H1 (cell line): Measurements from ENCODE around the gene NR2F2. TPM values are rescaled to one million over a fixed set of nuclear protein-coding genes. Genes with fewer than 3 reads are reported as not detected.

Source experiments
- CTCF ChIA-PET: fragments of 300-600 bp; sonication (Branson Sonifier 250); formaldehyde crosslinking; loops from one replicate; lab custom pipeline; 2021; ENCODE audit not compliant: partially characterized antibody; lab: Charles Lee
- POLR2A ChIA-PET: fragments of 300-600 bp; sonication (Branson Sonifier 250); formaldehyde crosslinking; loops from one replicate; lab custom pipeline; 2021; ENCODE audit warnings: inconsistent platforms; ENCODE audit not compliant: partially characterized antibody; lab: Charles Lee
- DNase-seq, 2 experiments: peaks; one replicate each; pipeline versions ENCODE4 v3.0.0 to v3.0.0-alpha.2; 2010 to 2022; ENCODE audit warnings: low spot score in 2 of 2, low read depth in 1 of 2, mixed read lengths in 1 of 2
- FAIRE-seq: peaks from 2 replicates; lab custom pipeline; 2011; peaks lifted over from hg19 to GRCh38; lab: Jason Lieb, UNC
- H2AFZ ChIP-seq: 2 replicates; pipeline ENCODE4 v1.8.1; 2012; ENCODE audit warnings: low read length, inconsistent platforms
- H2AK5ac ChIP-seq: 2 replicates; pipeline ENCODE4 v1.6.1; 2013; ENCODE audit warnings: low read depth, low read length
- H2BK120ac ChIP-seq: replicated peaks from 2 replicates; pipeline ENCODE3; 2013; ENCODE audit warnings: low read depth, low read length, inconsistent platforms
- H2BK12ac ChIP-seq: 2 replicates; pipeline ENCODE4 v1.6.1; 2013; ENCODE audit warnings: low read depth, low read length
- H2BK15ac ChIP-seq: 2 replicates; pipeline ENCODE4 v1.6.1; 2013; ENCODE audit warnings: low read length
- H2BK20ac ChIP-seq: 2 replicates; pipeline ENCODE4 v1.6.1; 2013; ENCODE audit warnings: low read length
- H2BK5ac ChIP-seq: 2 replicates; pipeline ENCODE4 v1.6.1; 2013; ENCODE audit warnings: low read depth, low read length
- H3K14ac ChIP-seq: 2 replicates; pipeline ENCODE4 v1.6.1; 2013; ENCODE audit warnings: inconsistent platforms; ENCODE audit not compliant: insufficient read length
- H3K18ac ChIP-seq: 2 replicates; pipeline ENCODE4 v1.6.1; 2013; ENCODE audit warnings: low read length; ENCODE audit errors: extremely low read depth
- H3K23ac ChIP-seq: 2 replicates; pipeline ENCODE4 v1.6.1; 2013; ENCODE audit warnings: inconsistent platforms; ENCODE audit not compliant: insufficient read length
- H3K23me2 ChIP-seq: 2 replicates; pipeline ENCODE4 v1.6.1; 2013; ENCODE audit warnings: low read depth, low read length
- H3K27ac ChIP-seq: 2 replicates; pipeline ENCODE4 v1.6.1; 2011; ENCODE audit warnings: low read depth, low read length, inconsistent platforms
- H3K27me3 ChIP-seq, 4 experiments: replicated peaks in 1 of 4; 1 replicate in 1 of 4; 2 replicates in 3 of 4; pipeline versions ENCODE4 v1.6.1 to v1.8.1; 2011 to 2013; ENCODE audit warnings: low read length in 3 of 4, mild to moderate bottlenecking in 3 of 4, inconsistent platforms in 2 of 4, mixed read lengths in 2 of 4, moderate library complexity in 1 of 4; ENCODE audit not compliant: control insufficient read depth in 3 of 4, insufficient read depth in 3 of 4; ENCODE audit errors: extremely low read depth in 1 of 4
- H3K36me3 ChIP-seq, 4 experiments: 2 replicates each; pipeline versions ENCODE4 v1.6.1 to v1.8.1; 2011 to 2013; ENCODE audit warnings: mild to moderate bottlenecking in 4 of 4, low read length in 3 of 4, moderate library complexity in 2 of 4, control low read depth in 1 of 4, inconsistent platforms in 1 of 4; ENCODE audit not compliant: insufficient read depth in 4 of 4, control insufficient read depth in 2 of 4
- H3K4ac ChIP-seq: replicated peaks from 2 replicates; pipeline ENCODE3; 2013; ENCODE audit warnings: low read length, low read depth, mixed read lengths, inconsistent platforms; ENCODE audit not compliant: insufficient read length
- H3K4me1 ChIP-seq, 4 experiments: replicated peaks in 1 of 4; 1 replicate in 1 of 4; 2 replicates in 3 of 4; pipeline versions ENCODE4 v1.6.1 to v1.8.1; 2011 to 2013; ENCODE audit warnings: low read length in 3 of 4, inconsistent platforms in 2 of 4, mixed read lengths in 1 of 4; ENCODE audit not compliant: insufficient read depth in 4 of 4, control insufficient read depth in 3 of 4
- H3K4me2 ChIP-seq, 2 experiments: 2 replicates each; pipeline versions ENCODE4 v1.6.1 to v1.8.1; 2011 to 2013; ENCODE audit warnings: low read depth in 2 of 2, low read length in 2 of 2, control low read depth in 1 of 2, inconsistent platforms in 1 of 2, mild to moderate bottlenecking in 1 of 2; ENCODE audit not compliant: insufficient read depth in 1 of 2
- H3K4me3 ChIP-seq, 4 experiments: fragments of 200-600, 300-600 bp in 1 of 4; sonication (generic), shearing (Covaris generic), sonication (Bioruptor Twin) in 1 of 4; 2 replicates each; pipeline versions ENCODE4 v1.5.1 to v1.8.1; 2011 to 2016; ENCODE audit warnings: low read length in 4 of 4, low read depth in 3 of 4, control low read depth in 2 of 4, inconsistent platforms in 2 of 4, mild to moderate bottlenecking in 2 of 4, mixed read lengths in 1 of 4, moderate library complexity in 1 of 4; ENCODE audit not compliant: insufficient read depth in 2 of 4; ENCODE audit errors: extremely low read depth in 1 of 4
- H3K56ac ChIP-seq: replicated peaks from 2 replicates; pipeline ENCODE3; 2013; ENCODE audit warnings: low read depth, mild to moderate bottlenecking, mixed read lengths, low read length, inconsistent platforms; ENCODE audit not compliant: insufficient read length
- H3K79me1 ChIP-seq: 2 replicates; pipeline ENCODE4 v1.6.1; 2013; ENCODE audit warnings: low read depth, low read length, control low read depth
- H3K79me2 ChIP-seq, 2 experiments: 2 replicates each; pipeline versions ENCODE4 v1.6.1 to v1.8.1; 2012 to 2013; ENCODE audit warnings: low read length in 2 of 2, mild to moderate bottlenecking in 2 of 2, inconsistent platforms in 1 of 2; ENCODE audit not compliant: insufficient read depth in 2 of 2, control insufficient read depth in 1 of 2
- H3K9ac ChIP-seq, 4 experiments: replicated peaks in 1 of 4; 1 replicate in 1 of 4; 2 replicates in 3 of 4; pipeline versions ENCODE4 v1.6.1 to v1.8.1; 2011 to 2013; ENCODE audit warnings: low read depth in 3 of 4, low read length in 3 of 4, control low read depth in 2 of 4, mild to moderate bottlenecking in 2 of 4, moderate library complexity in 2 of 4, inconsistent platforms in 1 of 4; ENCODE audit errors: extremely low read depth in 1 of 4
- H3K9me3 ChIP-seq, 2 experiments: 2 replicates each; pipeline versions ENCODE4 v1.6.1 to v1.8.1; 2012 to 2013; ENCODE audit warnings: mild to moderate bottlenecking in 2 of 2, moderate library complexity in 2 of 2, control low read depth in 1 of 2, inconsistent platforms in 1 of 2, low read depth in 1 of 2, low read length in 1 of 2, mixed read lengths in 1 of 2; ENCODE audit not compliant: insufficient read depth in 2 of 2
- H4K20me1 ChIP-seq, 2 experiments: replicated peaks in 1 of 2; 2 replicates each; pipeline versions ENCODE3 to v1.8.1; 2011 to 2013; ENCODE audit warnings: inconsistent platforms in 2 of 2, low read length in 2 of 2, mild to moderate bottlenecking in 1 of 2; ENCODE audit not compliant: insufficient read depth in 2 of 2, control insufficient read depth in 1 of 2
- H4K5ac ChIP-seq: 2 replicates; pipeline ENCODE4 v1.6.1; 2013; ENCODE audit warnings: low read length, low read depth, mixed read lengths, inconsistent platforms; ENCODE audit not compliant: insufficient read length
- H4K8ac ChIP-seq: 2 replicates; pipeline ENCODE4 v1.8.0; 2013; ENCODE audit warnings: mild to moderate bottlenecking, moderate library complexity, low read length, inconsistent platforms; ENCODE audit not compliant: insufficient read depth; ENCODE audit errors: extremely low read depth
- H4K91ac ChIP-seq: replicated peaks from 2 replicates; pipeline ENCODE3; 2013; ENCODE audit warnings: low read length, mixed read lengths, inconsistent platforms; ENCODE audit not compliant: insufficient read length
- ATF3 ChIP-seq: IDR thresholded peaks from 2 replicates; pipeline ENCODE4 v1.6.1; 2011; ENCODE audit warnings: low read depth, mild to moderate bottlenecking, low read length; ENCODE audit not compliant: insufficient read depth
- CBX8 ChIP-seq: fragments of 300-800, 300-1000 bp; sonication (generic); IDR thresholded peaks from 2 replicates; pipeline ENCODE4 v1.7.1; 2016; ENCODE audit warnings: low read depth, low read length, borderline replicate concordance
- EZH2 ChIP-seq: fragments of 200-600 bp; sonication (generic); IDR thresholded peaks from 2 replicates; pipeline ENCODE4 v1.7.1; 2012; ENCODE audit warnings: low read depth, mild to moderate bottlenecking, moderate library complexity, low read length, inconsistent platforms; ENCODE audit not compliant: severe bottlenecking
- KDM4A ChIP-seq: IDR thresholded peaks from one replicate; pipeline ENCODE4 v1.7.1; 2012; ENCODE audit warnings: low read depth, mild to moderate bottlenecking, moderate library complexity, low read length, inconsistent platforms; ENCODE audit not compliant: severe bottlenecking
- RAD21 ChIP-seq, 2 experiments: IDR thresholded peaks in 1 of 2; conservative IDR thresholded peaks in 1 of 2; 2 replicates each; pipeline ENCODE4 v1.6.1; 2011; ENCODE audit warnings: low read depth in 2 of 2, low read length in 2 of 2, improper control_type of control experiment in 1 of 2, inconsistent platforms in 1 of 2, mild to moderate bottlenecking in 1 of 2, moderate library complexity in 1 of 2
- RNF2 ChIP-seq: fragments of 200-900, 300-1000 bp; sonication (generic); IDR thresholded peaks from 2 replicates; pipeline ENCODE4 v1.7.1; 2016; ENCODE audit warnings: borderline replicate concordance, low read depth, mild to moderate bottlenecking, antibody characterized with exemption, low read length; ENCODE audit not compliant: poor library complexity, severe bottlenecking; ENCODE audit errors: missing control alignments
- TCF12 ChIP-seq: IDR thresholded peaks from 2 replicates; pipeline ENCODE4 v1.6.1; 2011; ENCODE audit warnings: low read depth, mild to moderate bottlenecking, low read length
- TEAD4 ChIP-seq: IDR thresholded peaks from 2 replicates; pipeline ENCODE4 v1.6.1; 2012; ENCODE audit warnings: low read depth, low read length, inconsistent platforms, mixed read lengths
- ZNF274 ChIP-seq: IDR thresholded peaks from 2 replicates; pipeline ENCODE4 v1.7.0; 2012; ENCODE audit warnings: low read length, borderline replicate concordance; ENCODE audit errors: extremely low read depth
- WGBS, 2 experiments: shearing (Covaris generic) in 1 of 2; methylation state at CpG; one replicate each; pipeline versions ENCODE4 v1.1.6 to v1.1.7; 2013 to 2015; ENCODE audit warnings: low lambda C conversion rate in 2 of 2, mixed read lengths in 2 of 2, inconsistent platforms in 1 of 2, low coverage in 1 of 2, missing lambda C conversion rate in 1 of 2; ENCODE audit not compliant: insufficient replicate concordance in 2 of 2, insufficient coverage in 1 of 2, insufficient read length in 1 of 2; ENCODE audit errors: extremely low coverage in 1 of 2, missing lambda C conversion rate in 1 of 2; 5-methylcytosine and 5-hydroxymethylcytosine counted together
- polyA plus RNA-seq, 7 experiments: library from polyadenylated mRNA; depleted of rRNA in 3 of 7; stranded (reverse) in 5 of 7; unstranded in 2 of 7; fragments of >200 nt in 5 of 7; fragments of 200-250 nt in 2 of 7; gene quantifications; 1 replicate in 5 of 7; 2 replicates in 1 of 7; 4 replicates in 1 of 7; pipeline versions ENCODE4 v1.2.1 to v1.2.3, GENCODE V29; 2011 to 2013; ENCODE audit warnings: missing spikeins in 2 of 7, mixed read lengths in 2 of 7
- total RNA-seq: library from RNA; stranded (reverse); fragmentation: NEBNext Ultra II Directional; extraction: Animal tissue kit (Norgen Biotek cat#: 25700); gene quantifications from 2 replicates; pipeline ENCODE4 v1.2.1, GENCODE V29; 2021

Gene NR2F2
- total and polyA plus RNA-seq, 2 of the 8 experiments (the other 6 are each of a cell fraction or from before 2014, with no cell fraction given): 0.03 TPM; not detected in 1

DNA sequence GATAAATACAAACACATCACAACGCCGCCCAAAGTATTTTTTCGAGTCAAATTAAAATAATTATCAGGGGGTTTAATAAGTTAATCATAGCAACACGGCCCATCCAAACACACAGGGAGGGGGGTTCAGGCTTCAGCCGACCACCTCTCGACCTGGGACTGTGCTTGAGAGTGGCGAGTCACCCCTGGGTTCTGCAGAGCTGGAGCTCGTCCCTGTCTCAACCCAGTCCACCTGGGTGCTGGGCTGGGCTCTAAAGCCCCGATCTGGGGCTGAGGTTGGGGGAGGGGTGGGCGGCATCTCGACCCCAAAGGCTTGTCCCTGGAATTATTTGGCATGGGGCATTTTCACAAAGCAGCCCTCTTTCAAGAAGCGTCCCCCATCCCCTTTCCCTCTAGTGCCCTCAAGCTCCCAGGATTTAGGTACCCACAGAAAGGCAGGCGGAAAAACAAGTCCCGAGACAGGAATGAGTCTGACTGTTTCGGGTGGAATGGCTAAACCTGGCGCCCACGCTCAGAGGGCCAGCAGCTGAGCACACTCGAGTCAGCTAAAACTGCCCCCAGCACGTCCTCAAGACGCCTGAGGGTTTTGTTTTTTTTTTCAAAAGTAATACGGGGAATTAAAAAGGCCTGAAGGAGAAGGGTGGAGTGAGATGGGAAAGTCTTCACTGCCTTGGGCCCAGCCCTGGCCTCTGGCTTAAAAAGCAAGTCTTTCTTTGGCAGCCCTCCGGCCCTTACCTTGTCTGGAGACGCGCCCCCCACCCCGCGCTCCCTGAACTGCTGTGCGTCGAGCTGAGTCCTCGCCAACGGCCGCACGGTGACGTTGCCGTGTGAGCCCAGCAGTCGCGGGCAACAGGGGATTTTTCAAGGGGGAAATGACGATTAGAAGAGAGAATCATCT, 32.5 kb downstream of the NR2F2 start:
- peak overlapping the region in 1 of 4 experiments; percentile 45; a peak in 2 of 8 replicates for H3K4me3 ChIP-seq
- peaks cover 97 to 100% (median 99%) of the 10 kb centered on the region in 4 experiments for H3K27me3 ChIP-seq
- peak overlapping the region; percentile 93; the same call in 1 of the 2 replicates for H2BK20ac ChIP-seq
- DNase-seq (peak in 1 of 2 experiments; percentile 71), FAIRE-seq (no peak)
- H3K14ac ChIP-seq: no peak overlapping the region
- H2AFZ ChIP-seq: no peak overlapping the region
- H2BK5ac ChIP-seq: no peak overlapping the region
- no peak overlapping the region for H4K91ac ChIP-seq
- 5% methylated on average over 37 of the region's 37 CpGs; no CpG with 5 or more reads in 1 of the 2 experiments for WGBS, 2 experiments
- CTCF ChIA-PET: interaction anchor here (0.5 to 3.4 kb wide), 11 partner anchors 9 to 1726 kb away, joined by 3 to 11 read pairs (median 4); no protein-coding TSS in a partner anchor
- no peak overlapping the region for H2BK120ac ChIP-seq
- no peaks in the 10 kb centered on the region for H3K79me1 ChIP-seq
- no peak overlapping the region for H3K23ac ChIP-seq
- no peaks in the 10 kb centered on the region for H3K36me3 ChIP-seq
- no peaks in the 10 kb centered on the region for H3K79me2 ChIP-seq
- peaks cover 0 to 34% (median 19%) of the 10 kb centered on the region in 4 experiments; a peak in 5 of 7 replicates for H3K4me1 ChIP-seq
- H3K4ac ChIP-seq: no peak overlapping the region
- no peak overlapping the region for H3K9ac ChIP-seq
- no peak overlapping the region for H3K18ac ChIP-seq
- no peak overlapping the region for H4K8ac ChIP-seq
- H3K4me2 ChIP-seq: peak overlapping the region; percentile 28 to 81
- no peak overlapping the region for H4K5ac ChIP-seq
- H2BK15ac ChIP-seq: no peak overlapping the region
- no peak overlapping the region for H2AK5ac ChIP-seq
- H3K23me2 ChIP-seq: peaks cover 4% of the 10 kb centered on the region; the same call in 1 of the 2 replicates
- no peak overlapping the region for H2BK12ac ChIP-seq
- peaks cover 35% of the 10 kb centered on the region in 2 experiments for H4K20me1 ChIP-seq
- H3K9me3 ChIP-seq: no peaks in the 10 kb centered on the region
- POLR2A ChIA-PET: interaction anchor here (0.6 to 1.1 kb wide), 2 partner anchors 9 to 26 kb away, joined by 3 to 4 read pairs; no protein-coding TSS in a partner anchor
- no peak overlapping the region for H3K27ac ChIP-seq
- H3K56ac ChIP-seq: no peak overlapping the region
- TF ChIP-seq ATF3 (no peak), EZH2 (peak; percentile 8), RAD21 (IDR thresholded peaks at IDR 0.05 in 1 of 2, conservative IDR thresholded peaks at IDR 0.05 in 1 of 2; ENCODE audit: low read depth in 2 of 2, low read length in 2 of 2) (peak in 1 of 2 experiments; percentile 21; a peak in 1 of 4 replicates), ZNF274 (no peak), KDM4A (no peak), CBX8 (peak; percentile 47; the same call in 1 of the 2 replicates), RNF2 (peak; percentile 92), TEAD4 (no peak), TCF12 (no peak)
